Neural cell (in vitro differentiated cells): ENCODE data around the gene KCTD13. TPM values are rescaled to one million over a fixed set of nuclear protein-coding genes. Genes with fewer than 3 reads are reported as not detected.

Experiments
- H2AFZ ChIP-seq: fragments of 200-600, 300-800 bp; sonication (generic), shearing (Covaris generic); 2 replicates; pipeline ENCODE4 v1.6.0; 2014; ENCODE audit warnings: low read depth, mild to moderate bottlenecking, antibody characterized with exemption, low read length, moderate library complexity
- H3F3A ChIP-seq: fragments of 200-600 bp; shearing (Covaris generic); 2 replicates; pipeline ENCODE4 v1.6.1; 2016; ENCODE audit warnings: mild to moderate bottlenecking, moderate library complexity, mixed read lengths, antibody characterized with exemption, low read length; ENCODE audit not compliant: insufficient read depth, poor library complexity, severe bottlenecking
- H3K27ac ChIP-seq: fragments of 200-600, 300-800 bp; sonication (generic), shearing (Covaris generic); 2 replicates; pipeline ENCODE4 v1.5.1; 2014; ENCODE audit warnings: mild to moderate bottlenecking, low read length, moderate library complexity
- H3K27me3 ChIP-seq: fragments of 300-800, 200-600 bp; sonication (generic), shearing (Covaris generic); 2 replicates; pipeline ENCODE4 v1.6.0; 2014; ENCODE audit warnings: mild to moderate bottlenecking, low read depth, low read length, moderate library complexity; ENCODE audit not compliant: insufficient read depth
- H3K36me3 ChIP-seq: fragments of 300-800, 200-600 bp; sonication (generic), shearing (Covaris generic); 2 replicates; pipeline ENCODE4 v1.5.1; 2014; ENCODE audit warnings: mild to moderate bottlenecking, antibody characterized with exemption, low read length, moderate library complexity; ENCODE audit not compliant: insufficient read depth
- H3K4me2 ChIP-seq: fragments of 300-800, 200-600 bp; sonication (generic), shearing (Covaris generic); 2 replicates; pipeline ENCODE4 v1.6.0; 2014; ENCODE audit warnings: mild to moderate bottlenecking, low read length
- H3K4me3 ChIP-seq: fragments of 300-800, 200-600 bp; sonication (generic), shearing (Covaris generic); 2 replicates; pipeline ENCODE4 v1.5.1; 2014; ENCODE audit warnings: mild to moderate bottlenecking, low read length, moderate library complexity
- H3K79me2 ChIP-seq: fragments of 200-600 bp; shearing (Covaris generic); replicated peaks from 2 replicates; pipeline ENCODE4 v1.6.0; 2014; ENCODE audit warnings: mild to moderate bottlenecking, low read length, moderate library complexity; ENCODE audit not compliant: insufficient read depth
- H3K9ac ChIP-seq: fragments of 300-800, 200-600 bp; sonication (generic), shearing (Covaris generic); 2 replicates; pipeline ENCODE4 v1.6.1; 2016; ENCODE audit warnings: mild to moderate bottlenecking, low read length, mixed read lengths
- H3K9me2 ChIP-seq: fragments of 200-600 bp; shearing (Covaris generic); 2 replicates; pipeline ENCODE4 v1.6.1; 2016; ENCODE audit warnings: mild to moderate bottlenecking, low read length, mixed read lengths; ENCODE audit not compliant: insufficient read depth
- H3K9me3 ChIP-seq: fragments of 200-600, 300-800 bp; sonication (generic), shearing (Covaris generic); 2 replicates; pipeline ENCODE4 v1.6.1; 2016; ENCODE audit warnings: mild to moderate bottlenecking, mixed run types, low read length, moderate library complexity, mixed read lengths
- H4K20me1 ChIP-seq: fragments of 200-600 bp; shearing (Covaris generic); 2 replicates; pipeline ENCODE4 v1.6.1; 2016; ENCODE audit warnings: mild to moderate bottlenecking, mixed run types; ENCODE audit not compliant: insufficient read depth
- EP300 ChIP-seq: fragments of 450-650 bp; conservative IDR thresholded peaks from 2 replicates; pipeline ENCODE4 v1.6.1; 2014; ENCODE audit warnings: antibody characterized with exemption, mild to moderate bottlenecking, moderate library complexity; ENCODE audit not compliant: poor library complexity, severe bottlenecking
- EZH2 ChIP-seq: fragments of 200-600, 300-800 bp; shearing (Covaris generic), sonication (generic); IDR thresholded peaks from 2 replicates; pipeline ENCODE4 v1.6.1; 2014; ENCODE audit warnings: antibody characterized with exemption, low read length, borderline replicate concordance, mild to moderate bottlenecking; ENCODE audit not compliant: insufficient read depth, poor library complexity, severe bottlenecking
- MXI1 ChIP-seq: fragments of 450-650 bp; conservative IDR thresholded peaks from 2 replicates; pipeline ENCODE4 v1.6.1; 2014; ENCODE audit warnings: antibody characterized with exemption, mild to moderate bottlenecking; ENCODE audit not compliant: poor library complexity, severe bottlenecking
- POLR2AphosphoS5 ChIP-seq: IDR thresholded peaks from 2 replicates; pipeline ENCODE4 v1.6.1; 2012
- RAD21 ChIP-seq: fragments of 450-650 bp; conservative IDR thresholded peaks from 2 replicates; pipeline ENCODE4 v1.6.1; 2014; ENCODE audit warnings: antibody characterized with exemption, mild to moderate bottlenecking, moderate library complexity
- SMC3 ChIP-seq: fragments of 450-650 bp; conservative IDR thresholded peaks from 2 replicates; pipeline ENCODE4 v1.6.1; 2014; ENCODE audit warnings: antibody characterized with exemption, mild to moderate bottlenecking, moderate library complexity; ENCODE audit not compliant: poor library complexity
- TAF1 ChIP-seq: IDR thresholded peaks from 2 replicates; pipeline ENCODE4 v1.6.1; 2012; ENCODE audit warnings: low read depth
- polyA plus RNA-seq: library from polyadenylated mRNA; depleted of rRNA; stranded (reverse); fragments of >200 nt; gene quantifications from 2 replicates; pipeline ENCODE4 v1.2.3, GENCODE V29; 2014
- TF ChIP-seq, protein P1 (sequence below): IDR thresholded peaks from 2 replicates; pipeline ENCODE4 v1.6.1; 2012; ENCODE audit warnings: borderline replicate concordance
- TF ChIP-seq, protein P2 (sequence below): fragments of 450-650 bp; IDR thresholded peaks from 2 replicates; pipeline ENCODE4 v1.5.1; 2014; ENCODE audit warnings: antibody characterized with exemption, mild to moderate bottlenecking, moderate library complexity; ENCODE audit not compliant: poor library complexity, severe bottlenecking

Gene KCTD13
- polyA plus RNA-seq, 1 donor from 2014 or later = 55.0 TPM

DNA sequence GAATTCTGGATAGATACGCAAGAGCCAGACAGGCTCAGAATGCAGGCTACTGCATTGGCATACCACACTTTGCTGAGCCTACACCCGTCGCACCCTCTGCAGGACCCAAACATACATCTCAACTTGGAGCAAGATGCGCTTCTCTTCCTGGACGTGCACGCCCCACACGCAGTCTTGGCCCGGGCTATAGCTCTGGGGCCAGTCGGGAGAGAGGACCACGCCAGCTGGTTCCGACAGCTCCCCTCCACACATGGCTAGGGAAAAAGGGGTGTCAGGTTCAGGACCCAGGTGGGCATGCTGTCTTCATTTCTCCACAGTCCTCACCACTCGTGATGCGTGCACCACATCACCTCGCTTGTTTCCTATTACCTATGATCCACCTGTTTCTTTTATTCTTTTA lies 47.9 kb downstream of the KCTD13 start:
- no peak overlapping the region for H3K4me2 ChIP-seq

DNA sequence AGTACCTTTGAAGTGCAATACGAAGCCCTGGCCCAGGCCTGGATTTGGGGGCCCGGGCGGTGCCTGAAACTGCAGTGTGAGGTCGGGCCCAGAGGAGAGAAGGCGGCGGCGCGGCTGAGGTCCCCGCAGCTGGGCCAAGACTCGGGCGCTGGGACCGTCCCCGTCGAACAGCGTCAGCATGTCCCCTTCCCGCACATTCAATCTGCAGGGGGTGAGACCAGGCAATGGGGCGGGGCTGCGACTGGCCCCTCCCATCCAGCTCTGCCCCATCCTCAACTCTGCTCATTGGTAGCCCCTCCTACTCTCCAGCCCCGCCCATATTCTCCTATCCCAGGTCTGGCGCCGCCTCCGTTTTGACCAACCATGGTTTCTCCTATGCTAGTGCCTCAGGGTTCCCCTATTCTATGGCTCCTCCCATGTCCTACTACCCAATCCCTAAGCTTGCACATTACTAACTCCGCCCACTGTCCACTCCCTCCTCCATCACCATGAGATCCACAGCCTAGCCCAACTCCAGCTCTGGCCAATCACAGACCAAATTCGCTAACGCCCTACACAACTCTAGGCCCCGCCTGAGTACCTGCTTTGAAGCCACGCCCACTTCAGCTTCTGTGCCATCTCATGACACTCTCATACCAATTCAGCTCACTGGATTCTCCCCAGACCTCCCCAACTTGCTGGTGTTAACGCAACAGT lies 48.6 kb downstream of the KCTD13 start:
- no peak overlapping the region for H3K9ac ChIP-seq
- no peaks in the 10 kb centered on the region for H4K20me1 ChIP-seq
- H3K27ac ChIP-seq = no peak overlapping the region
- H3F3A ChIP-seq = no peaks in the 10 kb centered on the region
- TF ChIP-seq TAF1 (no peak), RAD21 (no peak), MXI1 (no peak), POLR2AphosphoS5 (no peak), EZH2 (no peak), SMC3 (no peak), EP300 (no peak)
- TF ChIP-seq, protein P1, sequence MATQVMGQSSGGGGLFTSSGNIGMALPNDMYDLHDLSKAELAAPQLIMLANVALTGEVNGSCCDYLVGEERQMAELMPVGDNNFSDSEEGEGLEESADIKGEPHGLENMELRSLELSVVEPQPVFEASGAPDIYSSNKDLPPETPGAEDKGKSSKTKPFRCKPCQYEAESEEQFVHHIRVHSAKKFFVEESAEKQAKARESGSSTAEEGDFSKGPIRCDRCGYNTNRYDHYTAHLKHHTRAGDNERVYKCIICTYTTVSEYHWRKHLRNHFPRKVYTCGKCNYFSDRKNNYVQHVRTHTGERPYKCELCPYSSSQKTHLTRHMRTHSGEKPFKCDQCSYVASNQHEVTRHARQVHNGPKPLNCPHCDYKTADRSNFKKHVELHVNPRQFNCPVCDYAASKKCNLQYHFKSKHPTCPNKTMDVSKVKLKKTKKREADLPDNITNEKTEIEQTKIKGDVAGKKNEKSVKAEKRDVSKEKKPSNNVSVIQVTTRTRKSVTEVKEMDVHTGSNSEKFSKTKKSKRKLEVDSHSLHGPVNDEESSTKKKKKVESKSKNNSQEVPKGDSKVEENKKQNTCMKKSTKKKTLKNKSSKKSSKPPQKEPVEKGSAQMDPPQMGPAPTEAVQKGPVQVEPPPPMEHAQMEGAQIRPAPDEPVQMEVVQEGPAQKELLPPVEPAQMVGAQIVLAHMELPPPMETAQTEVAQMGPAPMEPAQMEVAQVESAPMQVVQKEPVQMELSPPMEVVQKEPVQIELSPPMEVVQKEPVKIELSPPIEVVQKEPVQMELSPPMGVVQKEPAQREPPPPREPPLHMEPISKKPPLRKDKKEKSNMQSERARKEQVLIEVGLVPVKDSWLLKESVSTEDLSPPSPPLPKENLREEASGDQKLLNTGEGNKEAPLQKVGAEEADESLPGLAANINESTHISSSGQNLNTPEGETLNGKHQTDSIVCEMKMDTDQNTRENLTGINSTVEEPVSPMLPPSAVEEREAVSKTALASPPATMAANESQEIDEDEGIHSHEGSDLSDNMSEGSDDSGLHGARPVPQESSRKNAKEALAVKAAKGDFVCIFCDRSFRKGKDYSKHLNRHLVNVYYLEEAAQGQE = no peak
- TF ChIP-seq, protein P2, sequence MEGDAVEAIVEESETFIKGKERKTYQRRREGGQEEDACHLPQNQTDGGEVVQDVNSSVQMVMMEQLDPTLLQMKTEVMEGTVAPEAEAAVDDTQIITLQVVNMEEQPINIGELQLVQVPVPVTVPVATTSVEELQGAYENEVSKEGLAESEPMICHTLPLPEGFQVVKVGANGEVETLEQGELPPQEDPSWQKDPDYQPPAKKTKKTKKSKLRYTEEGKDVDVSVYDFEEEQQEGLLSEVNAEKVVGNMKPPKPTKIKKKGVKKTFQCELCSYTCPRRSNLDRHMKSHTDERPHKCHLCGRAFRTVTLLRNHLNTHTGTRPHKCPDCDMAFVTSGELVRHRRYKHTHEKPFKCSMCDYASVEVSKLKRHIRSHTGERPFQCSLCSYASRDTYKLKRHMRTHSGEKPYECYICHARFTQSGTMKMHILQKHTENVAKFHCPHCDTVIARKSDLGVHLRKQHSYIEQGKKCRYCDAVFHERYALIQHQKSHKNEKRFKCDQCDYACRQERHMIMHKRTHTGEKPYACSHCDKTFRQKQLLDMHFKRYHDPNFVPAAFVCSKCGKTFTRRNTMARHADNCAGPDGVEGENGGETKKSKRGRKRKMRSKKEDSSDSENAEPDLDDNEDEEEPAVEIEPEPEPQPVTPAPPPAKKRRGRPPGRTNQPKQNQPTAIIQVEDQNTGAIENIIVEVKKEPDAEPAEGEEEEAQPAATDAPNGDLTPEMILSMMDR = no peak
- no peak overlapping the region for H3K4me3 ChIP-seq
- peaks cover 5% of the 10 kb centered on the region for H3K27me3 ChIP-seq
- H3K79me2 ChIP-seq = no peaks in the 10 kb centered on the region
- no peak overlapping the region for H2AFZ ChIP-seq
- no peaks in the 10 kb centered on the region for H3K36me3 ChIP-seq
- no peak overlapping the region for H3K4me2 ChIP-seq
- no peaks in the 10 kb centered on the region for H3K9me2 ChIP-seq
- no peaks in the 10 kb centered on the region for H3K9me3 ChIP-seq

More for the DNA sequence above, 47.9 kb downstream of the KCTD13 start:
- Histone ChIP-seq H3K9me3 (no peaks in the 10 kb centered on the region), H4K20me1 (no peaks in the 10 kb centered on the region), H3F3A (no peaks in the 10 kb centered on the region), H3K9me2 (no peaks in the 10 kb centered on the region), H3K9ac (no peak overlapping the region), H2AFZ (no peak overlapping the region), H3K27ac (no peak overlapping the region), H3K27me3 (peaks cover 5% of the 10 kb centered on the region), H3K79me2 (no peaks in the 10 kb centered on the region), H3K36me3 (no peaks in the 10 kb centered on the region), H3K4me3 (no peak overlapping the region)
- no peak for TF ChIP-seq EP300
- TF ChIP-seq TAF1 = no peak
- no peak for TF ChIP-seq RAD21
- TF ChIP-seq MXI1 = no peak
- TF ChIP-seq, protein P2 = no peak
- TF ChIP-seq, protein P1 = no peak
- no peak for TF ChIP-seq EZH2
